Mucosa of descending colon (tissue), 3 donors: ENCODE data around the gene MPP2. TPM values are rescaled to one million over a fixed set of nuclear protein-coding genes. Genes with fewer than 3 reads are reported as not detected.
A peak's percentile ranks its signal among the peaks of the same experiment; 100 is the strongest.

Experiments used
- ATAC-seq: fragments of 200-7000 bp; cut with Tn5 transposase; one replicate; pipeline ENCODE4 v1.9.1; 2020; ENCODE audit warnings: mild to moderate bottlenecking, moderate library complexity
- DNase-seq, 3 donors: peaks; one replicate each; pipeline ENCODE4 v3.0.0-alpha.2; 2020
- H3K36me3 ChIP-seq: fragments of 200-600 bp; one replicate; pipeline ENCODE4 v1.8.0; 2021; ENCODE audit warnings: low read depth, mild to moderate bottlenecking
- H3K4me1 ChIP-seq: fragments of 200-600 bp; one replicate; pipeline ENCODE4 v1.8.0; 2021; ENCODE audit warnings: low read depth, mild to moderate bottlenecking
- H3K4me3 ChIP-seq: fragments of 200-600 bp; one replicate; pipeline ENCODE4 v1.8.0; 2021; ENCODE audit warnings: mild to moderate bottlenecking
- H3K9me3 ChIP-seq: fragments of 200-600 bp; one replicate; pipeline ENCODE4 v1.8.0; 2021; ENCODE audit warnings: mild to moderate bottlenecking
- intact Hi-C, 2 donors: fragments of 100-400 bp; cut with DNase I in 1 of 2; cut with micrococcal nuclease in 1 of 2; formaldehyde crosslinking; loops; one replicate each; pipeline versions ENCODE4 v1.11.0 to v1.11.1; 2022; cut with DNase I, micrococcal nuclease
- total RNA-seq, 3 donors: library from RNA; stranded (reverse); fragmentation: NEBNext Ultra II Directional in 2 of 3; extraction: Animal tissue kit (Norgen Biotek cat#: 25700) in 2 of 3; gene quantifications; one replicate each; pipeline versions ENCODE4 v1.2.1 to v1.2.4, GENCODE V29; 2021 to 2023
- TF ChIP-seq, protein P1 (sequence below): fragments of 200-600 bp; IDR thresholded peaks from one replicate; pipeline ENCODE4 v1.8.0; 2022; ENCODE audit warnings: antibody characterized with exemption, mild to moderate bottlenecking
- donor health status: DM: no; HTN: no; CAD: no; lungs with moderate emphysema.
- donor health status: DM: no; HTN: no; CAD: no.
- donor health status: DM: no; HTN: yes; CAD: no.

Gene MPP2
- total RNA-seq, 3 donors from 2014 or later = 0.55 to 13.2 (median 1.1) TPM

DNA sequence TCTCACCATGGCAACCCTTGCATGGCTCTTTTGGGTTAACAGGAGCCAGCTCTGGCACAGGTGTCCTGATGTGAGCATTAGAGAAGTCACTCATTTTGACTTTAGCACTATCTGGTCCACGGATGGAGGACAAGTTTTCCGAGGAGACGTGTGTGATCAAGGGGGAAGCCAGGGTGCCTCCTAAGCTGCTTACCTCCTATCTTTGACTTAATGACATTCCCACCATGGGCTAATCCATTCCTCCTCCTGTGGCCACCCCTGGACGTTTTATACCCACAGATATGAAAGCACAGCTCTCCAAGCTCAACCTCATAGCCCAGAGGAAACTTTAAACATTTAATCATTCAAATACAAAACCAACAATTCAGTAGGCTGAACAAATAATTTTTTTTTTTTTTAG, 18.8 kb downstream of the MPP2 start:
- Histone ChIP-seq H3K4me1 (no peaks in the 10 kb centered on the region), H3K36me3 (no peaks in the 10 kb centered on the region), H3K9me3 (no peaks in the 10 kb centered on the region), H3K4me3 (no peak overlapping the region)
- TF ChIP-seq, protein P1, sequence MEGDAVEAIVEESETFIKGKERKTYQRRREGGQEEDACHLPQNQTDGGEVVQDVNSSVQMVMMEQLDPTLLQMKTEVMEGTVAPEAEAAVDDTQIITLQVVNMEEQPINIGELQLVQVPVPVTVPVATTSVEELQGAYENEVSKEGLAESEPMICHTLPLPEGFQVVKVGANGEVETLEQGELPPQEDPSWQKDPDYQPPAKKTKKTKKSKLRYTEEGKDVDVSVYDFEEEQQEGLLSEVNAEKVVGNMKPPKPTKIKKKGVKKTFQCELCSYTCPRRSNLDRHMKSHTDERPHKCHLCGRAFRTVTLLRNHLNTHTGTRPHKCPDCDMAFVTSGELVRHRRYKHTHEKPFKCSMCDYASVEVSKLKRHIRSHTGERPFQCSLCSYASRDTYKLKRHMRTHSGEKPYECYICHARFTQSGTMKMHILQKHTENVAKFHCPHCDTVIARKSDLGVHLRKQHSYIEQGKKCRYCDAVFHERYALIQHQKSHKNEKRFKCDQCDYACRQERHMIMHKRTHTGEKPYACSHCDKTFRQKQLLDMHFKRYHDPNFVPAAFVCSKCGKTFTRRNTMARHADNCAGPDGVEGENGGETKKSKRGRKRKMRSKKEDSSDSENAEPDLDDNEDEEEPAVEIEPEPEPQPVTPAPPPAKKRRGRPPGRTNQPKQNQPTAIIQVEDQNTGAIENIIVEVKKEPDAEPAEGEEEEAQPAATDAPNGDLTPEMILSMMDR = no peak
- intact Hi-C loops = no loop called here
- DNase-seq (no peak), ATAC-seq (no peak)

DNA sequence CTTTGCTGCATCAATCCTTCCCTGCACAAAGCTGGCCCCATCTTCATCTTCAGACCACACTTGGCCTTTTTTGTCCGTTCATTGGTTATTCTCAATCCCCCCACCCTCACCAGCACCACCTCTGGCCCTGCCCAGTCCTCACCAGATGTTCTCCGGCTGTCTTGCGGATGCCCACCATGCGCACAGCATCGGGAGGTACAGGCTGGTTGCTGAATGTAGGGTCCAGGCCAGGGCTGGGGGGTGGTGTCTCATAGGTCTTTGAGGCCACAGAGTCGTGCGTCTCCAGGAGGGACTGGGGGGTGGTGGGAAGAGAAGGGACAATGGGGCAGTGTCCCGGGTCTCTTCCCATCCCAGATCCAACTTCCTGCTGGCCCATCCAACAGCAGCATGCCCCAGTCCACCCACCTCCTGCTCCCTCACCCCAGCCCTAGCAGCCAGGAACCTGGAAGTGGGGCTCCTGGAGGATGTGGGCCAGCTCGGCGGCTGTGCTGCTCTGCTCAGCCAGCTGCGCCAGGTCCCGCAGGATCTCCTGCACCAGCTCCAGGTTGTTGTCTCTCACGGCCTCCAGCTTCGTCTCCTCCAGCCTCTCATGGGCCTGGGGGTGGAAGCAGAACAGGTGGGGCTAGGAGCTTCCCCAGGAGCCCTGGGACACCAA, 24.4 kb downstream of the MPP2 start:
- TF ChIP-seq, protein P1 = no peak
- no peak for ATAC-seq
- H3K4me3 ChIP-seq = no peak overlapping the region
- H3K36me3 ChIP-seq = no peaks in the 10 kb centered on the region
- intact Hi-C loops = no loop called here
- H3K4me1 ChIP-seq = peaks cover 8% of the 10 kb centered on the region
- no peaks in the 10 kb centered on the region for H3K9me3 ChIP-seq
- no peak for DNase-seq

DNA sequence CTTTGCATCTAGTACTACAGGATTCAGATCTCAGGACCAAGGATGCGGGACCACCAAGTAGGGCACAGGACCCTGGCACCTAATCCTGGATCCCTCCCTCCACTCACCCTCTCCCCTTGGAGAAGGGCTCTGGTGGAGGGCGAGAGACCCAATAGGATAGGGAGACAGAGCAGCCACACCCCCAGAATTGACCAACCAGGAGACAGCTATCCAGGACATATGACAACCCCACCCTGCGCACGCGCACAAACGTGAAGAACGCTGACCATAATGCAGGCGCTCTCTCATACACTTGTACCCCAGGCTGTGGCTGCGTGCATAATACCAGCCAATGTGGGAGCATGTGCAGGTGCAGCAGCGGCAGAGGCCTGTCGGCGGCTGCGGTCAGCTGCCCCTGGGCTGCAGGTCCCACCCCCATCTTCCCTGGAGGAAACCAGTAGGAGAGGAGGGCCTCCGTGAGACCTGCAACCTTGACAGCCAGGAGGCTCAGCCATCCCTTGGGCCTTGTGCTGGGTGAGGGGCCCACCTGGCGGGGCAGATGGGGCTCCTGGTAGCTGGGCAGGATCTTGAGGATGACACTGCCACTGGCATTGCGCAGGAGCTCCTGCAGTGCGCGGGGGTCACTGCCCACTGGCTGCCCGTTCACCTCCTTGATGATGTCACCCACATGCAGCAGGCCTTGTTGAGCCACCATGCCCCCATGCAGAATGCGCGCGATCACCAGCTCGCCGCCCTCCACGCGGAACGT, 25.4 kb downstream of the MPP2 start:
- ATAC-seq = no peak
- Histone ChIP-seq H3K4me1 (peaks cover 8% of the 10 kb centered on the region), H3K4me3 (no peak overlapping the region), H3K36me3 (no peaks in the 10 kb centered on the region), H3K9me3 (no peaks in the 10 kb centered on the region)
- TF ChIP-seq, protein P1 = no peak
- intact Hi-C loops = no loop called here
- no peak for DNase-seq

DNA sequence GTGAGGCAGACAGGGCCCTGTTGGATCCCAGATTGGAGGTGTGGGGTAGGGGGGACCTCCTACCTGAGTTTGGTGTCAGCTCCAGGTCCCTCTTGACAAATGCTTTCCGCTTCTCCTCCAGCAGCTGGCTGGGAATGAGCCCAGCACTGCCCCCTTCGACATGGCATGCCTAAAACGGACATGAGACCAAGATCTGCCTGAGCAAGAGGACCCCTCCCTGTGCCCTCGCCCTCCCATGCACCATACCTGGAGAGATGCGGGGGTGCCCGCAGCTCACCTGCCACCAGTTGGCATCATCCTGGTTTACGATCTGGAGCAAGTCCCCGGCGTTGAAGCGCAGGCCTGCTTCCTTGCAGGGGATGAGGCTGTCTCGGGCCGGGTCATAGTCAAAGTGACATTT, 26.2 kb downstream of the MPP2 start:
- H3K4me3 ChIP-seq = no peak overlapping the region
- H3K36me3 ChIP-seq = no peaks in the 10 kb centered on the region
- no peak for DNase-seq
- no peak for ATAC-seq
- H3K9me3 ChIP-seq = no peaks in the 10 kb centered on the region
- peaks cover 8% of the 10 kb centered on the region for H3K4me1 ChIP-seq
- TF ChIP-seq, protein P1 = no peak
- intact Hi-C loops = no loop called here

DNA sequence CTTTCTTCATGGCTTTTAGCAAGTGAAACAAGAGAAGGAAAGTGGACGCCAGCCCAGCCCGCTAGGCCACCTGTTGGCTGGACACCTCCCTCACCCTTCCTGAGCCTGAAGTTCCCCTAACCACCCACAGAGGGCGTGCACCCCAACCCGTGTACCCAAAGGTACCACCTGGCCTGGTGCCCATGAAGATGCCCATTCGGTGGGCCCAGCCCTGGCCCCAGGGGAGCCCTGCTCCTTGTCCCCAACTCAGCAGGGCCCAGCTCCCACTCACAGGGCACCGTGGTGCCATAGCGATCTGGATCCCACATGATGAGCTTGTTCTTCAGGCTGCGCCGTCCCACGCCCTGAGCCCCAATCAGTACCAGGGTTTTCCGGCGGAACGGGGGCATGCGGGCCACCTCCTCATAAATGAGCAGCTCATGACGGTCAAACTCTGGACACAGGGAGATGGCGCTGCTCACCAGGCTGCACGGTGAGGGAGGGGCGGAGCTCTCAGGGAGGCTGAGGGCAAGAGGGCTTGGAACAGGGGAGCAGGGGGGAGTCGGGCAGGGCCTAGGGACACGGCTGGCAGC, 26.8 kb downstream of the MPP2 start:
- Histone ChIP-seq H3K4me1 (peaks cover 8% of the 10 kb centered on the region), H3K4me3 (no peak overlapping the region), H3K9me3 (no peaks in the 10 kb centered on the region), H3K36me3 (no peaks in the 10 kb centered on the region)
- intact Hi-C loops = no loop called here
- TF ChIP-seq, protein P1 = peak; percentile 86
- ATAC-seq = peak; percentile 71
- DNase-seq = peak in 2 of 3 donors; percentile 74 to 78
